BLaER1 (cell line): Measurements from ENCODE around the gene RNF146.

Source experiments
- H3K27ac ChIP-seq: shearing (Covaris generic); formaldehyde crosslinking; 2 replicates; pipeline ENCODE4 v1.8.1; 2022
- H3K27me3 ChIP-seq: shearing (Covaris generic); formaldehyde crosslinking; 2 replicates; pipeline ENCODE4 v1.8.1; 2022
- H3K36me3 ChIP-seq: shearing (Covaris generic); formaldehyde crosslinking; 2 replicates; pipeline ENCODE4 v1.8.1; 2022
- H3K4me1 ChIP-seq: shearing (Covaris generic); formaldehyde crosslinking; 2 replicates; pipeline ENCODE4 v1.8.1; 2022
- H3K4me2 ChIP-seq: shearing (Covaris generic); formaldehyde crosslinking; 2 replicates; pipeline ENCODE4 v1.8.1; 2022
- H3K4me3 ChIP-seq: shearing (Covaris generic); formaldehyde crosslinking; 2 replicates; pipeline ENCODE4 v1.8.1; 2022
- H3K9ac ChIP-seq: shearing (Covaris generic); formaldehyde crosslinking; 2 replicates; pipeline ENCODE4 v1.8.1; 2022
- H3K9me3 ChIP-seq: shearing (Covaris generic); formaldehyde crosslinking; 2 replicates; pipeline ENCODE4 v1.8.1; 2022
- H4K20me1 ChIP-seq: shearing (Covaris generic); formaldehyde crosslinking; 2 replicates; pipeline ENCODE4 v1.8.1; 2022
- Cebpa-rat ChIP-seq: shearing (Covaris generic); IDR thresholded peaks from 2 replicates; pipeline ENCODE4 v1.8.1; 2022

Gene RNF146

GRCh38 chr6:127279815-127280214 is 13.2 kb downstream of the RNF146 start:
- no peaks in the 10 kb centered on the region for H3K27me3 ChIP-seq
- no peak overlapping the region for H3K27ac ChIP-seq
- H3K4me1 ChIP-seq = no peaks in the 10 kb centered on the region
- TF ChIP-seq Cebpa-rat = no peak
- H3K9ac ChIP-seq = no peak overlapping the region
- no peak overlapping the region for H3K4me2 ChIP-seq
- peaks cover 55% of the 10 kb centered on the region for H4K20me1 ChIP-seq
- H3K36me3 ChIP-seq = peaks cover 43% of the 10 kb centered on the region
- no peaks in the 10 kb centered on the region for H3K9me3 ChIP-seq
- no peak overlapping the region for H3K4me3 ChIP-seq

- Histone ChIP-seq H3K27me3 (no peaks in the 10 kb centered on the region), H3K36me3 (peaks cover 64% of the 10 kb centered on the region), H3K9ac (no peak overlapping the region), H3K9me3 (no peaks in the 10 kb centered on the region), H3K4me2 (no peak overlapping the region), H3K4me1 (no peaks in the 10 kb centered on the region), H4K20me1 (peaks cover 48% of the 10 kb centered on the region), H3K27ac (no peak overlapping the region), H3K4me3 (no peak overlapping the region)
- no peak for TF ChIP-seq Cebpa-rat
Measured at GRCh38 chr6:127282184-127282583, 15.5 kb downstream of the RNF146 start.

GRCh38 chr6:127288705-127289104 is 22.0 kb downstream of the RNF146 start:
- Histone ChIP-seq H3K9me3 (no peaks in the 10 kb centered on the region), H3K4me2 (no peak overlapping the region), H3K4me1 (no peaks in the 10 kb centered on the region), H3K4me3 (no peak overlapping the region), H4K20me1 (peaks cover 72% of the 10 kb centered on the region), H3K36me3 (peaks cover 76% of the 10 kb centered on the region), H3K9ac (no peak overlapping the region), H3K27me3 (no peaks in the 10 kb centered on the region), H3K27ac (no peak overlapping the region)
- no peak for TF ChIP-seq Cebpa-rat

- H3K27me3 ChIP-seq = no peaks in the 10 kb centered on the region
- no peak for TF ChIP-seq Cebpa-rat
- no peak overlapping the region for H3K9ac ChIP-seq
- H3K9me3 ChIP-seq = no peaks in the 10 kb centered on the region
- H3K4me1 ChIP-seq = no peaks in the 10 kb centered on the region
- H3K27ac ChIP-seq = no peak overlapping the region
- H4K20me1 ChIP-seq = peaks cover 85% of the 10 kb centered on the region
- H3K4me2 ChIP-seq = no peak overlapping the region
- no peak overlapping the region for H3K4me3 ChIP-seq
- peaks cover 76% of the 10 kb centered on the region for H3K36me3 ChIP-seq
Measured at GRCh38 chr6:127289934-127290333, 23.3 kb downstream of the RNF146 start.

GRCh38 chr6:127290391-127291265 is 24.0 kb downstream of the RNF146 start:
- no peak overlapping the region for H3K4me2 ChIP-seq
- no peaks in the 10 kb centered on the region for H3K9me3 ChIP-seq
- no peaks in the 10 kb centered on the region for H3K4me1 ChIP-seq
- H3K4me3 ChIP-seq = no peak overlapping the region
- no peak overlapping the region for H3K9ac ChIP-seq
- no peaks in the 10 kb centered on the region for H3K27me3 ChIP-seq
- H3K36me3 ChIP-seq = peaks cover 74% of the 10 kb centered on the region
- no peak overlapping the region for H3K27ac ChIP-seq
- TF ChIP-seq Cebpa-rat = no peak
- H4K20me1 ChIP-seq = peaks cover 88% of the 10 kb centered on the region

GRCh38 chr6:127291495-127291894 is 24.8 kb downstream of the RNF146 start:
- Histone ChIP-seq H3K4me2 (no peak overlapping the region), H3K9me3 (no peaks in the 10 kb centered on the region), H3K4me3 (no peak overlapping the region), H3K27ac (no peak overlapping the region), H4K20me1 (peaks cover 79% of the 10 kb centered on the region), H3K9ac (no peak overlapping the region), H3K4me1 (no peaks in the 10 kb centered on the region), H3K36me3 (peaks cover 72% of the 10 kb centered on the region), H3K27me3 (no peaks in the 10 kb centered on the region)
- no peak for TF ChIP-seq Cebpa-rat

GRCh38 chr6:127297502-127298070 is 30.9 kb downstream of the RNF146 start:
- no peak overlapping the region for H3K4me2 ChIP-seq
- no peaks in the 10 kb centered on the region for H3K4me1 ChIP-seq
- H3K36me3 ChIP-seq = peaks cover 66% of the 10 kb centered on the region
- H3K4me3 ChIP-seq = no peak overlapping the region
- H3K27ac ChIP-seq = no peak overlapping the region
- H4K20me1 ChIP-seq = peaks cover 66% of the 10 kb centered on the region
- H3K9me3 ChIP-seq = 0 out of 2 replicates have a peak, but pooled peaks cover 5% of the 10 kb centered on the region
- H3K27me3 ChIP-seq = no peaks in the 10 kb centered on the region
- no peak overlapping the region for H3K9ac ChIP-seq
- TF ChIP-seq Cebpa-rat = no peak

GRCh38 chr6:127298475-127298874 is 31.8 kb downstream of the RNF146 start:
- 0 out of 2 replicates have a peak, but pooled peaks cover 5% of the 10 kb centered on the region for H3K9me3 ChIP-seq
- no peaks in the 10 kb centered on the region for H3K27me3 ChIP-seq
- peaks cover 69% of the 10 kb centered on the region for H4K20me1 ChIP-seq
- TF ChIP-seq Cebpa-rat = no peak
- H3K4me3 ChIP-seq = no peak overlapping the region
- H3K36me3 ChIP-seq = peaks cover 59% of the 10 kb centered on the region
- H3K4me1 ChIP-seq = peaks cover 4% of the 10 kb centered on the region
- no peak overlapping the region for H3K9ac ChIP-seq
- H3K27ac ChIP-seq = no peak overlapping the region
- H3K4me2 ChIP-seq = no peak overlapping the region

GRCh38 chr6:127299522-127300240 is 33.0 kb downstream of the RNF146 start:
- no peak overlapping the region for H3K4me3 ChIP-seq
- H3K4me2 ChIP-seq = no peak overlapping the region
- no peak for TF ChIP-seq Cebpa-rat
- peaks cover 71% of the 10 kb centered on the region for H4K20me1 ChIP-seq
- H3K9me3 ChIP-seq = 0 out of 2 replicates have a peak, but pooled peaks cover 5% of the 10 kb centered on the region
- H3K27me3 ChIP-seq = no peaks in the 10 kb centered on the region
- peaks cover 60% of the 10 kb centered on the region for H3K36me3 ChIP-seq
- peaks cover 9% of the 10 kb centered on the region for H3K4me1 ChIP-seq
- no peak overlapping the region for H3K27ac ChIP-seq
- no peak overlapping the region for H3K9ac ChIP-seq

GRCh38 chr6:127300411-127300810 is 33.7 kb downstream of the RNF146 start:
- no peak for TF ChIP-seq Cebpa-rat
- H3K4me2 ChIP-seq = no peak overlapping the region
- no peaks in the 10 kb centered on the region for H3K27me3 ChIP-seq
- H3K27ac ChIP-seq = no peak overlapping the region
- H3K9ac ChIP-seq = no peak overlapping the region
- 0 out of 2 replicates have a peak, but pooled peaks cover 5% of the 10 kb centered on the region for H3K9me3 ChIP-seq
- peaks cover 53% of the 10 kb centered on the region for H3K36me3 ChIP-seq
- peaks cover 9% of the 10 kb centered on the region for H3K4me1 ChIP-seq
- no peak overlapping the region for H3K4me3 ChIP-seq
- H4K20me1 ChIP-seq = peaks cover 69% of the 10 kb centered on the region
